PC-3 (cell line): Measurements from ENCODE around the gene MACROD2.

Experiments
- EZH2 ChIP-seq: fragments of 300-600 bp; sonication (generic); IDR thresholded peaks from one replicate; pipeline ENCODE4 v1.6.1; 2017; ENCODE audit warnings: antibody characterized with exemption, mild to moderate bottlenecking, low read length; ENCODE audit not compliant: unreplicated experiment
- TF ChIP-seq, protein P1 (sequence below): fragments of 300-600 bp; sonication (generic); conservative IDR thresholded peaks from 2 replicates; pipeline ENCODE4 v1.5.1; 2017; ENCODE audit warnings: antibody characterized with exemption, low read depth, mild to moderate bottlenecking, low read length

GRCh38 chr20:15333170-15333569 is 1337.9 kb downstream of the MACROD2 start:
- TF ChIP-seq, protein P1, sequence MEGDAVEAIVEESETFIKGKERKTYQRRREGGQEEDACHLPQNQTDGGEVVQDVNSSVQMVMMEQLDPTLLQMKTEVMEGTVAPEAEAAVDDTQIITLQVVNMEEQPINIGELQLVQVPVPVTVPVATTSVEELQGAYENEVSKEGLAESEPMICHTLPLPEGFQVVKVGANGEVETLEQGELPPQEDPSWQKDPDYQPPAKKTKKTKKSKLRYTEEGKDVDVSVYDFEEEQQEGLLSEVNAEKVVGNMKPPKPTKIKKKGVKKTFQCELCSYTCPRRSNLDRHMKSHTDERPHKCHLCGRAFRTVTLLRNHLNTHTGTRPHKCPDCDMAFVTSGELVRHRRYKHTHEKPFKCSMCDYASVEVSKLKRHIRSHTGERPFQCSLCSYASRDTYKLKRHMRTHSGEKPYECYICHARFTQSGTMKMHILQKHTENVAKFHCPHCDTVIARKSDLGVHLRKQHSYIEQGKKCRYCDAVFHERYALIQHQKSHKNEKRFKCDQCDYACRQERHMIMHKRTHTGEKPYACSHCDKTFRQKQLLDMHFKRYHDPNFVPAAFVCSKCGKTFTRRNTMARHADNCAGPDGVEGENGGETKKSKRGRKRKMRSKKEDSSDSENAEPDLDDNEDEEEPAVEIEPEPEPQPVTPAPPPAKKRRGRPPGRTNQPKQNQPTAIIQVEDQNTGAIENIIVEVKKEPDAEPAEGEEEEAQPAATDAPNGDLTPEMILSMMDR, result no peak
- TF ChIP-seq EZH2, result no peak
